D721Med (cell line): Measurements from ENCODE around the gene ING2.
"Not testable (repeated sequence)": the region's sequence is repeated elsewhere in the genome, so short reads cannot be mapped to it uniquely, and the experiment has no call there.

ENCODE experiments used
- DNase-seq: peaks from one replicate; pipeline ENCODE4 v3.0.0; 2011; ENCODE audit warnings: low spot score; ENCODE audit not compliant: insufficient read length
- FAIRE-seq: peaks from 2 replicates; lab custom pipeline; 2011; peaks lifted over from hg19 to GRCh38; lab: Jason Lieb, UNC
- TF ChIP-seq, protein P1 (sequence below): IDR thresholded peaks from 2 replicates; pipeline ENCODE4 v1.5.1; 2012; ENCODE audit warnings: mild to moderate bottlenecking, control low read depth; ENCODE audit not compliant: insufficient read depth; ENCODE audit errors: missing control alignments

Gene ING2

GRCh38 chr4:183550345-183551093, 45.7 kb downstream of the ING2 start:
- no peak for DNase-seq
- FAIRE-seq = no peak
- TF ChIP-seq, protein P1, sequence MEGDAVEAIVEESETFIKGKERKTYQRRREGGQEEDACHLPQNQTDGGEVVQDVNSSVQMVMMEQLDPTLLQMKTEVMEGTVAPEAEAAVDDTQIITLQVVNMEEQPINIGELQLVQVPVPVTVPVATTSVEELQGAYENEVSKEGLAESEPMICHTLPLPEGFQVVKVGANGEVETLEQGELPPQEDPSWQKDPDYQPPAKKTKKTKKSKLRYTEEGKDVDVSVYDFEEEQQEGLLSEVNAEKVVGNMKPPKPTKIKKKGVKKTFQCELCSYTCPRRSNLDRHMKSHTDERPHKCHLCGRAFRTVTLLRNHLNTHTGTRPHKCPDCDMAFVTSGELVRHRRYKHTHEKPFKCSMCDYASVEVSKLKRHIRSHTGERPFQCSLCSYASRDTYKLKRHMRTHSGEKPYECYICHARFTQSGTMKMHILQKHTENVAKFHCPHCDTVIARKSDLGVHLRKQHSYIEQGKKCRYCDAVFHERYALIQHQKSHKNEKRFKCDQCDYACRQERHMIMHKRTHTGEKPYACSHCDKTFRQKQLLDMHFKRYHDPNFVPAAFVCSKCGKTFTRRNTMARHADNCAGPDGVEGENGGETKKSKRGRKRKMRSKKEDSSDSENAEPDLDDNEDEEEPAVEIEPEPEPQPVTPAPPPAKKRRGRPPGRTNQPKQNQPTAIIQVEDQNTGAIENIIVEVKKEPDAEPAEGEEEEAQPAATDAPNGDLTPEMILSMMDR = no peak

DNA sequence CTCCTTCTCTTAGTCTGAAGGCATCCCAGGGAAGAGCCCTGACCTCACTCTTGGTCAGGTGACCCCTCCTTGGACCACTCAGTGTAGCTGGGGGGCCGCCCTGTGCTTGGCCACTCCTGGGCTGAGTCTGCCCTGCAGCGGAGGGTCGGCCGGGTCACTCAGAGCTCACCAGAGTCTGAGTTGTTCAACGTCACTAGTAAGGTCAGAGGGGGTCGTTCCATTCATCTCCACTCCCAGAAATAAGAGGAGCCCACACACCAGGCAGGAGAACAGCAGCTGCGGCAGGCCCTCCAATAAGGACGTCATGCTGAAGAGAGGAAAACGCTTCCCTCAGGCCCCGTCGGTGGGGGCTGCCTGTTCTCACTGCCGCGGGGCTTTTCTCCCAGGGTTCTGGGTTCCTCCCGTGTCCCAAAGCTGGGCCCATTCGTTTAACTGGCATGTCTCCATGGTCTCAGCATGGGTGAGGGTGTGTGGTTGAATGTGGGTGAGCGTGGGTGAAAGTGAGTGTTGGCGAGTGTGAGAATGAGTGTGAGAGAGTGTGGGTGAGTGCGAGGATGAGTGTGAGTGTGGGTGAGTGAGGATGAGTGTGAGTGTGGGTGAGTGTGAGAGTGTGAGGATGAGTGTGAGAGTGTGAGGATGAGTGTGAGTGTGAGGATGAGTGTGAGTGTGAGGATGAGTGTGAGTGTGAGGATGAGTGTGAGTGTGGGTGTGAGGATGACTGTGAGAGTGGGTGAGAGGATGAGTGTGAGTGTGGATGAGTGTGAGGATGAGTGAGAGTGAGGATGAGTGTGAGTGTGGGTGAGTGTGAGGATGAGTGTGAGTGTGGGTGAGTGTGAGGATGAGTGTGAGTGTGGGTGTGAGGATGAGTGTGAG, 47.7 kb downstream of the ING2 start:
- DNase-seq = no peak
- TF ChIP-seq, protein P1 = no peak
- FAIRE-seq = no peak

- FAIRE-seq = not testable (repeated sequence)
Observed at GRCh38 chr4:183553147-183553478, 48.3 kb downstream of the ING2 start.

GRCh38 chr4:183553601-183554345, 48.9 kb downstream of the ING2 start:
- DNase-seq (no peak), FAIRE-seq (no peak)
- TF ChIP-seq, protein P1 = no peak

More at GRCh38 chr4:183553147-183553478, 48.3 kb downstream of the ING2 start:
- DNase-seq = not testable (repeated sequence)

GRCh38 chr4:183554346-183554686, 49.5 kb downstream of the ING2 start:
- TF ChIP-seq, protein P1 = no peak
- FAIRE-seq (no peak), DNase-seq (no peak)

- FAIRE-seq (no peak), DNase-seq (no peak)
- TF ChIP-seq, protein P1 = no peak
Observed at GRCh38 chr4:183554878-183555585, 50.2 kb downstream of the ING2 start.

GRCh38 chr4:183556947-183557346, 52.1 kb downstream of the ING2 start:
- DNase-seq (no peak), FAIRE-seq (no peak)
- TF ChIP-seq, protein P1 = no peak
